ENCODE data around the gene DMGDH.
"Not testable (repeated sequence)": the region's sequence is repeated elsewhere in the genome, so short reads cannot be mapped to it uniquely, and the experiment has no call there.

Gene DMGDH

DNA sequence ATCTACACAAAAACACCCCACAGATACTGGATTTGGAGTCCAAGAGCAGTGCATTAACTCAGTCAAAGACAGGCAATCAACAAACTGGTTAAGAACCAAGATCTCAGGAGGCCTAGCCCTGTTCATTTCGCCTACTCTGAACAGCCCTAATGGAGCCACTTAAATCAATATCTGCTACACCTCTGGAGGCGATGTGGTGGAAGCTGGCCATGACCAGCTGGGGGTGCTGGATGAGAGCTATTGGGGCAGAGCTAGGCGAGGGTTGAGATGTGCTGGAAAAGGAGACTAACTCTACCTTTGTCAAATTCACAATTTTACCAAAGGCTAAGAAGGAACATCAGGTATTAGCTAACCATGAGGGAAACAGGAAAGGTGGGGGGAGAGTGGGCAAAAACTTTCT, 61.1 kb downstream of the DMGDH start:
- DNase-seq = no peak

- no peak for DNase-seq
These were observed 61.6 kb downstream of the DMGDH start for GRCh38 chr5:79007872-79008271.

DNA sequence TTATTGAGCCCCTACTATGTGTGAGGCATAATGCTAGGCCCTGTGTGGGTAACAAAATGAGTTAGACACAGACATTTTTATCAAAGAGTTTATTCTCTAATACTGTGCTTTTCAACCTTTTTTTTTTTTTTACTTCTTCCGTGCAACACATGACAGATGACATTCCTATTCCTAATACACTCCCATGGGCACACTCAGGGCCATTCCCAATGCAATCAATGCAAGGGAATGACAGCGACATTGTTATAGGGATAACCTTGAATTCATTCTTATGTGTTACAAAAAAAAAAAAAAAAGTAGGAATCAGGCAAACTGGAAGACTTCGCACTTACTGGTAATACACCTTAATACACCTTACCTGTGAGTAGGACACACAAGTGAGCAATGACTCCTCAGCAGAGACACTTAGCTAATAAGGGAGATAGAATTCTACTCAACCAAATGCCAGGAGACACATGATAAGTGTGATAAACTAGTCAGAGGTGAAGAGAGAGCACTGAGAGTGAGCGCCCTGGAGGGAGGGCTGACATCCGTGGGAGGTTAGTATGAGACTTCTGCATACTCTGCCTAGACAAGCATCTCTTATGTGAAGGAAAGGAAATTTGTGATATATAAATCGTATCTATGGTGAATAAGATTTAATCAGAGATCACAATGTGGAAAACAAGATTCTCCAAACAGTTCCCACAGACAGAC, 63.4 kb downstream of the DMGDH start:
- DNase-seq = no peak

DNA sequence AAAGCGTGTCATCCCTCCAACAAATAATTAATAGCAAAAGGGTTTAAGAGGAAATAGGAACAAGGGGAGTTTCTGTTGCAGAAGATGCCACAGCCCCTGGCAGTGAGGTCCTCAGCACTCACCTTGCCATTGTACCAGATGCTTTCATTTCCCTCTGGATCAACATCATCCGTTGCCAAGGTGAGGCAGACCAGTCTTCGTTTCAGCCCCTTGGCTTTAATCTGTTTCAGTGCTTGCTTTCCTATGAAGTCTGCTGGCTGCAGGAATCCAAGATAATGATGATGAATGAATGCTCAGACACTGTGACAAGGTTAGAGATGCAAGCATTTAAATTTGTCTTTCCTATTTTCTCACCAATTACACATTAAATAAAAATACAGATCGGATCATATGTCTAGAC, 64.3 kb downstream of the DMGDH start:
- no peak for DNase-seq

- no peak for DNase-seq
These were observed 67.1 kb downstream of the DMGDH start for GRCh38 chr5:79002374-79002773.

DNA sequence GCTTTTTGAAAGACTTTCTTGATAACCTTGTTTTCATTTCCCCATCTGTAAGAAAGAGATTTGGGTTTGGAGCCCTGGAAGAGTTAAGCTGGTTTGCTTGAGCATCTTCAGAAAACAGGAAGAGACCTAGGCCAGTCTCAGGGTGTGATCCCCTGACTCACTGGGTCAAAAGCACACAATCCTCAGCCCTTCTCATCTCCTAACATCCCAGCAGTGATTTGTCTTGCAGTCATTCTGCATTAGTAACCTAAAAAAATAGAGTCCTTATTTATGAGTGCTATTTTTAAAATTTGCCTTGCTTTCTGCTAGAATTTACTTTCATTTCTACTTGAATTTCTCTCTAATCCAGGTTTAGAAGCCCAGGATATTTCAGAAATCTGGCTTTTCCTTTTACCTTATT, 68.0 kb downstream of the DMGDH start:
- no peak for DNase-seq

- DNase-seq = no peak
These were observed 72.4 kb downstream of the DMGDH start for GRCh38 chr5:78997090-78997489.

GRCh38 chr5:78995521-78996007, 73.9 kb downstream of the DMGDH start:
- DNase-seq = no peak

DNA sequence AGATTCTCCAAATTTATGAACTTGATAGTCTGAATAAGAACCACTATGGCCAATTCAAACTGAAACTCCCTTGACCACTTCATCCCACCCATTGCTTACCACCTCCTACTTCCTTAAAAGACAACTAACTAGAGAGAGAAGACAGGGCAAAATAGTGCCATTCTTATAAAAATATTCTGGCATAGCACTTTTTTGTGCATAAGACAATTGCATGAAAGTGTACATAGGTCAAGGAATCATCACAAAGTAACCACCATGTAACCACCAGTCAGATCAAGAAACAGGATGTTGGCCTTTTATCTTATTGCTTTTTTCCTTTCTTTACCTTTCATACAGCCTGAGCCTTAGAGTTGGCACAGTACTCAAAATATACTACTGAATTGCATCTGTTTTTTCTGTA, 76.3 kb downstream of the DMGDH start:
- no peak for DNase-seq

DNA sequence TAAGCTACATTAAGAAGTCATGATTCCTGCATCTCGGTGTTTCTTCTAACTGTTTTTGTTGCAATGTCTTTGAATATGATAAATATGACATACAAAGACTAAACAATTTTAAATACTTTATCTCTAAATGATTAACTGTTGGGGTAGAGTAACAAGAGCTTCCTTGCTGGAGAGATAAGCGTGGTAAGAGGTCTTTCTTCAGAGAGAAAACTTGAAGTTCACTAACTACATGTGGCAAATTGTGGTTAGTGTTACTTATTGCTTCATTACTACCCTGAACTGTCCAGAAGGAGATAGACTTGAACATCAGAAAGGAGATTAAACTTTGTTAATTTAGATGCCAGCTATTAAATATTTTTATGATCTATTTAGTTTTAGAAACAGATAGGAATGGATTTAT, 77.3 kb downstream of the DMGDH start:
- DNase-seq = no peak

DNA sequence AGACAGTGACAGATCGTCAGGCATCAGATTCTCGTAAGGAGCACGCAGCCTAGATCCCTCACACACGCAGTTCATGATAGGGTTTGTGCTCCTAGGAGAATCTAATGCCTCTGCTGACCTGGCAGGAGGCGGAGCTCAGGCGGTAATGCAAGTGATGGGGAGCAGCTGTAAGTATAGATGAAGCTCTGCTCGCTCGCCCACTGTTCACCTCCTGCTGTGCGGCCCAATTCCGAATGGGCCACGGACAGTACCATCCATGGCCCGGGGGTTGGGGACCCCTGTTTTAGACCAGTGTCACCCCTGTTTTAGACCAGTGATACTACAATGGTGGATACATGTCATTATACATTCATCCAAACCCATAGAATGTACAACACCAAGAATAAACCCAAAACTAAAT, 80.4 kb downstream of the DMGDH start:
- DNase-seq = no peak

DNA sequence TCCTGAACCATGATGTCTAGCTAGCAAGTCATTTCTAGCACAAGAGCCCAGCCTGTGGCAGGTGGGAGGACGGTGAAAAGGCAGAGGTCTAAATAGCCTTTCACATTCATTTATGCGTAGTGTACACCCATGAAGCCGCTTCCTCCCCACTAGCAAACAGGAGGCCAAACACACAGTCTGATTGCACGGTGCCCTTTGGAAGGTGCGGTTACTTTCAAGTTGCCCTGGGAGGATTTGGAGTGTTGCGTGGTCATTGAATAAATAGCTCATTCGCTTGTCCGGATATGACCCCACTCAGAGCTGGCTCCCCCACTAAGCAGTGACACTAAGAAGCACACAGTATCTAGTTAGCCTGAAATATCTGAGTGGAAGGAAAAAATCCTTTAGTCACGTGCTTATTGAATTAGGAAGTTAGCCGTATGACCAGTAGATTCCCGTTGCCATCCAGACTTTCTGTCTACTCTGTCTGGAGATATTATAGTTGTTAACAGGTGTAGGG, 83.7 kb downstream of the DMGDH start:
- peak; percentile 90 for DNase-seq

GRCh38 chr5:78985116-78985724, 84.3 kb downstream of the DMGDH start, which contains the start of gene ARSB:
ARSB (minus strand) TSS chr5:78985310; CDS start chr5:78985248, 62 bp downstream.
- DNase-seq = peak; percentile 84

GRCh38 chr5:78984439-78985115, 84.9 kb downstream of the DMGDH start:
- DNase-seq = peak; percentile 98

GRCh38 chr5:78983601-78984438, 85.7 kb downstream of the DMGDH start:
- DNase-seq = peak; percentile 56

DNA sequence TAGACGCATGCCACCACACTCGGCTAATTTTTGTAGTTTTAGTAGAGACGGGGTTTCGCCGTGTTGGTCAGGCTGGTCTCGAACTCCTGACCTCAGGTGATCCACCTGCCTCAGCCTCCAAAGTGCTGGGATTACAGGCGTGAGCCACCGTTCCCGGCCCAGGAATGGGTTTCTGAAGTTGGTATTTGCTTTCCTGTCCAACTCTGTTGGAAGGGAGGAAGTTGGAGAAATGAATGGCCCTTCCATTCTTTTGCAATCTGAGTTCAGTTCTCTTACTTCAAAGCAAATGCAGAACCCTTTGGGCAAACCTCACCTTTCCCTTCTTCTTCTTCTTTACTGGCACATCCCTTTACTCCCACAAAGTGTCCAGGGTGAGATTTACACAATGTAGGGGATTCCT, 86.3 kb downstream of the DMGDH start:
- not testable (repeated sequence) for DNase-seq

DNA sequence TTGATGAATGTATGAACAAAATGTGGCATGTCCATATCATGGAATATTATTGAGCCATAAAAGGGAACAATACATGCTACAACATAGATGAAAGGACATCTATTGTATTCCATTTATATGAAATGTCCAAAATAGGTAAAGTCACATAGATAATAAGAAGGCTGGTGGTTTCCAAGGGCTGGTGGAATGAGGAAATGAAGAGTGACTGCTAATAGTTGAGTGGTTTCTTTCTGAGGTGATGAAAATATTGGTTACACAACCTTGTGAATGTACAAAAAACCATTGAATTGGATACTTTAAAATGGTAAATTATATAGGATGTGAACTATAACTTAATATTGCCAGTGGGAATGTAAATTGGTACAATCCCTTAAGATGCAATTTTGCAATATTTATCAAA, 89.6 kb downstream of the DMGDH start:
- DNase-seq = no peak

DNA sequence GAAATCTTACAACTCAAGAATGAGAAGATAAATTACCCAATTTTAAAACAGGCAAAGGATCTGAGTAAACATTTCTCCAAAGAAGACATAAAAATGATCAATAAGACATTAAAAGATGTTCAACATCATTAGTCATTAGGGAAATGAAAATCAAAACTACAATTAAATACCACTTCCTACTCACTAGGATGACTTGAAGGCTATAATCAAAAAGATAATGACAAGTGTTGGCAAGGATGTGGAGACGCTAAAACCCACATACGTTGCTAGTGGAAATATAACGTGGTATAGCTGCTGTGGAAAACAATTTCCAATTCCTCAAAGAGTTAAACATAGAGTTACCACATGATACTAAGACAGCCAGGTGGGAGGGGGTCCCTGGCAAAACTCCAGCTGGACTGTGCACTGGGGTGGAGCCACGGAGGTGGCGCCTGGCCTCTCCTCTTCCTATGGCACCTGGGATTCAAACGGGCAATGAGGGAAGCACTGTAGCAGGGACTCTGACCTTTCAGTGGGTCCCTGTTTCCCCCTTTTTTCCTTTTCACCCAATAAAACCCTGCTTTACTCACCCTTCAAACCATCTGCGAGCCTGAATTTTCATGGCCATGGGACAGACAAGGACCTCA, 90.2 kb downstream of the DMGDH start:
- DNase-seq = no peak

DNA sequence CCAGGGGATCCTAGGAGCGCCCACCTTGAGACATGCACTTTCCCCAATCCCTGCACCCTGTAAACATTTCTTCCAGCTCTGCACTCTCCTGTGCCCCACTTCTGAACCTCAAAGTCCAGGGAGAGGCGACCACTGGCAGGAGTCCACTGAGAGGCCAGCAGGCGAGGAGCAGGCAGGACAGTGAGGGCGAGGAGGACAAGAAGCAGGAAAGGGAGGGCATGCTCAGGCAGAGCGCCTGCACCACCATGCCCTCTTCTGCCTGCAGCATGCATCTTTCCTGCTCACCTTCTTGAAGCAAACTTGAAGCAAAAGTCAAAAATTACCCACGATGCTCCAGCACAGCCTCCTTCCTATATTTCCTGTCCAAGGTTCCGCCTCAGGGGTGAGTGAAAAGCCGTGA, 94.4 kb downstream of the DMGDH start:
- no peak for DNase-seq

DNA sequence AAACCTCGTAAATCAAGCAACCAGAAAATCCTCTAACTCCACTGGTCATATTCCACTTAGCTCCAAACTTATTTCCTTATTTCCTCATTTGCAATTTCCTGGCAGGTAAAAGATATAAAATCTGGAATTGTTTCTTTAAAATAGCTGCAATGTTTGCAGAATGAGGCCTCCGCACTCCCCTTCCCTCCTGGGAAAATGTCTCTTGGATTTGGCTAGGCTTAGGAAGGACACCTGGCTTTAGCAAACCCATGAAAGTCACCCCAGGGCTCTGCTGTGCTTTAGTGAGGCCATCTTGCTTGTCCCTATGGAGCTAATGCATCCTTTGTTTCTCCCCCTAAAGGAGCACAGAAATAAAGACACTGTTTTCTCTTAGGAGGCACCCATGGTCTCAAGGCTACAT, 94.9 kb downstream of the DMGDH start:
- DNase-seq = no peak

- DNase-seq = peak; percentile 19
These were observed 95.5 kb downstream of the DMGDH start for GRCh38 chr5:78974011-78974410.

GRCh38 chr5:78972654-78973428, 96.6 kb downstream of the DMGDH start:
- no peak for DNase-seq
